ENCODE data around the gene AFAP1. TPM values are rescaled to one million over a fixed set of nuclear protein-coding genes. Genes with fewer than 3 reads are reported as not detected.

AFAP1 gene
- total and polyA plus RNA-seq, 2 donors (not counting 3 experiments of a cell fraction or from before 2014, with no cell fraction given): 32.3 to 103 TPM

DNA sequence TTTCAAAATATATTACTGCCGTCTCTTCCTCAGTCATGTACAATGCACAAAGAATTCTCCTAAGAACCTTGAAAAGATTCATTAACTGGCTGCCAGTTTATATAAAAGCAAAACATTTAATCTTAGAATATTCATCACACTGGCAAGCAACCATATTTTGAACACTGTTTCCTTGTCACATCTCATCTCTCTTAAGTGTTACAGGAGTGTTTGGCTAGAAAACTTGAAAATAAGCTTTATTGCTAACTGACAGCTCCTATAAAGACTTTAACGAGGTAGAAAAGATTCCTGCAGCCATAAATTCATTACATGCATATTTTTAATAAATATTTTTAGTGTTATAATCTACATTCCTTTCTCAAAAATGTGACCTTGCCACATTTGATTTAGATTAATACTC lies 149.6 kb downstream of the AFAP1 start:
- Histone ChIP-seq H3K9me1 (replicated peaks; ENCODE audit: control insufficient read depth, extremely low read depth, insufficient read depth, low read length) (no peaks in the 10 kb centered on the region), H4K20me1 (replicated peaks; ENCODE audit: control insufficient read depth, extremely low read depth, insufficient read depth, low read length) (no peaks in the 10 kb centered on the region), H3K27me3 (ENCODE audit: control insufficient read depth in 2 of 2, insufficient read depth in 2 of 2, low read length in 2 of 2) (no peaks in the 10 kb centered on the region), H3K4me1 (ENCODE audit: control insufficient read depth, extremely low read depth, insufficient read depth, low read length) (peaks cover 33% of the 10 kb centered on the region), H3K9me3 (replicated peaks; ENCODE audit: control insufficient read depth, insufficient read depth, low read length) (no peaks in the 10 kb centered on the region), H3K36me3 (ENCODE audit: control insufficient read depth in 2 of 2, extremely low read depth in 1 of 2, insufficient read depth in 2 of 2, low read length in 2 of 2) (peaks cover 23 to 35% of the 10 kb centered on the region in 2 experiments), H3K4me2 (ENCODE audit: insufficient read depth, low read length) (no peak overlapping the region), H3K4me3 (replicated peaks in 1 of 3; ENCODE audit: insufficient read depth in 1 of 3, low read depth in 1 of 3, low read length in 3 of 3) (no peak overlapping the region), H3K27ac (ENCODE audit: insufficient read depth, low read depth, low read length) (no peak overlapping the region), H2AFZ (ENCODE audit: low read depth, low read length) (no peak overlapping the region), H3K79me2 (ENCODE audit: control insufficient read depth, insufficient read depth, low read length) (peaks cover 60% of the 10 kb centered on the region), H3K9ac (replicated peaks; ENCODE audit: extremely low read depth, insufficient read depth, low read length) (no peak overlapping the region)
- FAIRE-seq (no peak), DNase-seq (ENCODE audit: low read depth, low spot score) (no peak)
- no TSS peak for BruUV-seq (replicated peaks)
- TF ChIP-seq POLR2A (IDR thresholded peaks at IDR 0.05; ENCODE audit: low read depth, low read length) (no peak), GATA2 (IDR thresholded peaks at IDR 0.05; ENCODE audit: insufficient read depth, insufficient read length, low read depth, low read length) (no peak), EZH2 (IDR thresholded peaks at IDR 0.05; ENCODE audit: borderline replicate concordance, low read depth, low read length, severe bottlenecking) (no peak), MYC (IDR thresholded peaks at IDR 0.05; ENCODE audit: low read depth, low read length) (no peak)
- TF ChIP-seq, protein P1, sequence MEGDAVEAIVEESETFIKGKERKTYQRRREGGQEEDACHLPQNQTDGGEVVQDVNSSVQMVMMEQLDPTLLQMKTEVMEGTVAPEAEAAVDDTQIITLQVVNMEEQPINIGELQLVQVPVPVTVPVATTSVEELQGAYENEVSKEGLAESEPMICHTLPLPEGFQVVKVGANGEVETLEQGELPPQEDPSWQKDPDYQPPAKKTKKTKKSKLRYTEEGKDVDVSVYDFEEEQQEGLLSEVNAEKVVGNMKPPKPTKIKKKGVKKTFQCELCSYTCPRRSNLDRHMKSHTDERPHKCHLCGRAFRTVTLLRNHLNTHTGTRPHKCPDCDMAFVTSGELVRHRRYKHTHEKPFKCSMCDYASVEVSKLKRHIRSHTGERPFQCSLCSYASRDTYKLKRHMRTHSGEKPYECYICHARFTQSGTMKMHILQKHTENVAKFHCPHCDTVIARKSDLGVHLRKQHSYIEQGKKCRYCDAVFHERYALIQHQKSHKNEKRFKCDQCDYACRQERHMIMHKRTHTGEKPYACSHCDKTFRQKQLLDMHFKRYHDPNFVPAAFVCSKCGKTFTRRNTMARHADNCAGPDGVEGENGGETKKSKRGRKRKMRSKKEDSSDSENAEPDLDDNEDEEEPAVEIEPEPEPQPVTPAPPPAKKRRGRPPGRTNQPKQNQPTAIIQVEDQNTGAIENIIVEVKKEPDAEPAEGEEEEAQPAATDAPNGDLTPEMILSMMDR (IDR thresholded peaks at IDR 0.05; ENCODE audit: extremely low read depth in 1 of 2, insufficient read depth in 1 of 2, low read depth in 1 of 2, low read length in 2 of 2): no peak
- dilution Hi-C loops (cut with MboI; ENCODE audit: extremely low pct_ligation_motif_present, low sequenced_read_pairs): no loop called here
- intact Hi-C loops (cut with micrococcal nuclease): no loop called here
- ChIA-PET CTCF (interaction anchor here (1.1 to 1.9 kb wide), 2 partner anchors 13 to 14 kb away, joined by 4 to 7 read pairs; no protein-coding TSS in a partner anchor), POLR2A (no interaction called here)
